Spleen (tissue), 11 donors: Measurements from ENCODE around the gene KIF6. TPM values are rescaled to one million over a fixed set of nuclear protein-coding genes. Genes with fewer than 3 reads are reported as not detected.

ENCODE experiments used
- DNase-seq: peaks from one replicate; pipeline ENCODE4 v3.0.0-alpha.2; 2020
- H3K27ac ChIP-seq, 8 donors: fragments of 200-600 bp; sonication (generic) in 7 of 8; 1 replicate in 4 of 8; 2 replicates in 4 of 8; pipeline versions ENCODE4 v1.5.0 to v1.8.0; 2016 to 2021; ENCODE audit warnings: inconsistent platforms in 4 of 8, mild to moderate bottlenecking in 4 of 8, moderate library complexity in 1 of 8
- H3K27me3 ChIP-seq, 7 donors: fragments of 200-600 bp; sonication (generic) in 6 of 7; replicated peaks in 1 of 7; 1 replicate in 4 of 7; 2 replicates in 3 of 7; pipeline versions ENCODE4 v1.5.0 to v1.8.0; 2016 to 2021; ENCODE audit warnings: inconsistent platforms in 3 of 7, mild to moderate bottlenecking in 1 of 7
- H3K36me3 ChIP-seq, 6 donors: fragments of 200-600 bp; sonication (generic) in 5 of 6; 1 replicate in 4 of 6; 2 replicates in 2 of 6; pipeline versions ENCODE4 v1.5.0 to v1.8.0; 2016 to 2021; ENCODE audit warnings: inconsistent platforms in 2 of 6
- H3K4me1 ChIP-seq, 6 donors: fragments of 200-600 bp; sonication (generic) in 5 of 6; 1 replicate in 3 of 6; 2 replicates in 3 of 6; pipeline versions ENCODE4 v1.5.0 to v1.8.0; 2016 to 2021; ENCODE audit warnings: inconsistent platforms in 3 of 6
- H3K4me3 ChIP-seq, 8 donors: fragments of 200-600 bp; sonication (generic) in 7 of 8; 1 replicate in 4 of 8; 2 replicates in 4 of 8; pipeline versions ENCODE4 v1.5.0 to v1.8.0; 2016 to 2021; ENCODE audit warnings: inconsistent platforms in 4 of 8, mild to moderate bottlenecking in 4 of 8, moderate library complexity in 2 of 8
- H3K9me3 ChIP-seq, 8 donors: fragments of 200-600 bp; sonication (generic) in 7 of 8; 1 replicate in 4 of 8; 2 replicates in 4 of 8; pipeline versions ENCODE4 v1.5.0 to v1.8.0; 2016 to 2021; ENCODE audit warnings: inconsistent platforms in 4 of 8
- POLR2A ChIP-seq, 3 donors: fragments of 450-650 bp; IDR thresholded peaks; one replicate each; pipeline ENCODE4 v1.5.1; 2017; ENCODE audit warnings: antibody characterized with exemption in 3 of 3, mild to moderate bottlenecking in 1 of 3
- POLR2AphosphoS5 ChIP-seq, 3 donors: sonication (generic); formaldehyde crosslinking; IDR thresholded peaks; one replicate each; pipeline ENCODE4 v1.5.1; 2017; ENCODE audit warnings: antibody characterized with exemption in 3 of 3
- WGBS, 5 donors: extraction: QIAGEN DNeasy Blood & Tissue Kit in 3 of 5; methylation state at CpG; one replicate each; pipeline versions ENCODE4 v1.1.5 to v1.1.7; 2013 to 2018; 5-methylcytosine and 5-hydroxymethylcytosine counted together
- intact Hi-C: fragments of 100-400 bp; cut with DNase I; formaldehyde crosslinking; loops from one replicate; pipeline ENCODE4 v1.15.0; 2023; ENCODE audit warnings: low total_unique reads
- polyA plus RNA-seq, 3 donors: library from polyadenylated mRNA; stranded (reverse); fragments of 200-250 nt; gene quantifications; one replicate each; pipeline ENCODE4 v1.2.1, GENCODE V29; 2013
- total RNA-seq, 7 donors: library from RNA; depleted of rRNA in 3 of 7; stranded (reverse); fragments of >200 nt in 3 of 7; fragmentation: NEBNext Ultra II Directional in 4 of 7; extraction: Animal tissue kit (Norgen Biotek cat#: 25700) in 4 of 7; gene quantifications; one replicate each; pipeline versions ENCODE4 v1.1.0 to v1.2.1, GENCODE V29; 2016 to 2021
- TF ChIP-seq, protein P1 (sequence below), 11 experiments: fragments of 200-600 bp in 7 of 11; fragments of 450-650 bp in 4 of 11; sonication (generic) in 4 of 11; IDR thresholded peaks in 8 of 11; conservative IDR thresholded peaks in 3 of 11; 1 replicate in 7 of 11; 2 replicates in 4 of 11; pipeline versions ENCODE4 v1.4.0 to v1.8.0; 2016 to 2021; ENCODE audit warnings: antibody characterized with exemption in 11 of 11, inconsistent platforms in 4 of 11, mild to moderate bottlenecking in 1 of 11
- donor health status: healthy with polysubstance abuse.
- donor health status: DM: no; HTN: no; CAD: no; lungs with moderate emphysema.
- donor health status: DM: no; HTN: no; CAD: no.
- donor health status: Bipolar disorder and iron deficiency.
- donor health status: healthy.
- donor health status: DM: no; HTN: no; CAD: no.
- donor health status: DM: yes; HTN: yes; CAD: no.

The KIF6 gene
- total and polyA plus RNA-seq, 10 donors: 0.10 to 0.75 (median 0.24) TPM; not detected in 3

- H3K4me1 ChIP-seq: no peaks in the 10 kb centered on the region
- no peak overlapping the region for H3K27ac ChIP-seq
- WGBS, 5 donors: 58 to 94% (median 75%) methylated on average over 3 of the region's 3 CpGs
- no peak for DNase-seq
- no peak overlapping the region for H3K4me3 ChIP-seq
- no peaks in the 10 kb centered on the region for H3K9me3 ChIP-seq
- TF ChIP-seq POLR2AphosphoS5 (IDR thresholded peaks at IDR 0.05): no peak
- TF ChIP-seq, protein P1, sequence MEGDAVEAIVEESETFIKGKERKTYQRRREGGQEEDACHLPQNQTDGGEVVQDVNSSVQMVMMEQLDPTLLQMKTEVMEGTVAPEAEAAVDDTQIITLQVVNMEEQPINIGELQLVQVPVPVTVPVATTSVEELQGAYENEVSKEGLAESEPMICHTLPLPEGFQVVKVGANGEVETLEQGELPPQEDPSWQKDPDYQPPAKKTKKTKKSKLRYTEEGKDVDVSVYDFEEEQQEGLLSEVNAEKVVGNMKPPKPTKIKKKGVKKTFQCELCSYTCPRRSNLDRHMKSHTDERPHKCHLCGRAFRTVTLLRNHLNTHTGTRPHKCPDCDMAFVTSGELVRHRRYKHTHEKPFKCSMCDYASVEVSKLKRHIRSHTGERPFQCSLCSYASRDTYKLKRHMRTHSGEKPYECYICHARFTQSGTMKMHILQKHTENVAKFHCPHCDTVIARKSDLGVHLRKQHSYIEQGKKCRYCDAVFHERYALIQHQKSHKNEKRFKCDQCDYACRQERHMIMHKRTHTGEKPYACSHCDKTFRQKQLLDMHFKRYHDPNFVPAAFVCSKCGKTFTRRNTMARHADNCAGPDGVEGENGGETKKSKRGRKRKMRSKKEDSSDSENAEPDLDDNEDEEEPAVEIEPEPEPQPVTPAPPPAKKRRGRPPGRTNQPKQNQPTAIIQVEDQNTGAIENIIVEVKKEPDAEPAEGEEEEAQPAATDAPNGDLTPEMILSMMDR (IDR thresholded peaks at IDR 0.05 in 8 of 11, conservative IDR thresholded peaks at IDR 0.05 in 3 of 11): no peak
- TF ChIP-seq POLR2A (IDR thresholded peaks at IDR 0.05): no peak
- H3K27me3 ChIP-seq: peaks cover 0 to 4% (median 0%) of the 10 kb centered on the region in 7 donors
- intact Hi-C loops: no loop called here
- H3K36me3 ChIP-seq: no peaks in the 10 kb centered on the region
Observed at GRCh38 chr6:39389484-39389767, 335.8 kb downstream of the KIF6 start.

DNA sequence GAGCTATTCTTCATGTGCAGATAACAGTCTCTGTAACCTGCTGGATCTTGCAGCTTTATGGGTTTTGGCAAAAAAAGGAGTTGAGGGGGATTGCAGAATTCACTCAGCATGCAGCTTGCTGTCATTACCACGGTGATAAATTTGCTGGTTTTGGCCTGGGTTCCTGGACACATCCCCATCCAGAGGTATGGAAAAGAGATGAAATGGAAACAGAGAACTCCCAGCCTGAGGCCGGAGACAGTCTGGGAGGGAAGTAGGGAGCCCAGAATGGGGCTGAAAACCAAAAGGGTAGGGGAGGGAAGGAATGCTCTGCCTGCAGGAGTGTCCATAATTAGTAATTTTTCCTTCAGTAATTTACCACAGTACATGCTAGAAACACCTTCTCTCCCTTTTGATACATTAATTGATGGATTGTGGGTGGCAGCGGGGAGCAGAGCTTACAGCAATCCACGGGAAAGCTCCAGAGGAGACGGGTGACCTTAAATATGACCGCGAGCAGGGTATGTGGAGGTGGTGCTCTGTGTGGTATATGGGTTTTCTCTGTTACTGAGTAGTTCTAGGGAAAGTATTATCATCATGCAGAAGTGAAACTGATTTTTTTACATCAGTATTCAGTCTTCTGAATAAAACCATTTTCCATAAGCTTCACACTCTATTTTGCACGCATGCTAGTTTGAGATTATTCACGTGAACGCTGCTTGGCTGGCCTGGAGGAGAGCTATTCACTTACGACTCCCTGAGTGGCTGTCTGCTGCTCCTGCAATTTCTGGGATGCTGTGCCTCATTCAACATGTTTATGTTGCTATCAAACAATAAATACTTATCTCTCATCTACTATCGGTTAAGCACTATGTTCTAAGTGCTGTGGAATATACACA, 336.4 kb downstream of the KIF6 start:
- H3K4me3 ChIP-seq: no peak overlapping the region
- DNase-seq: no peak
- H3K36me3 ChIP-seq: no peaks in the 10 kb centered on the region
- TF ChIP-seq, protein P1 (IDR thresholded peaks at IDR 0.05 in 8 of 11, conservative IDR thresholded peaks at IDR 0.05 in 3 of 11): no peak
- H3K27me3 ChIP-seq: peaks cover 0 to 4% (median 0%) of the 10 kb centered on the region in 7 donors
- H3K27ac ChIP-seq: no peak overlapping the region
- no peaks in the 10 kb centered on the region for H3K9me3 ChIP-seq
- WGBS, 5 donors: 71 to 87% (median 75%) methylated on average over 12 of the region's 12 CpGs
- intact Hi-C loops: no loop called here
- H3K4me1 ChIP-seq: no peaks in the 10 kb centered on the region

DNA sequence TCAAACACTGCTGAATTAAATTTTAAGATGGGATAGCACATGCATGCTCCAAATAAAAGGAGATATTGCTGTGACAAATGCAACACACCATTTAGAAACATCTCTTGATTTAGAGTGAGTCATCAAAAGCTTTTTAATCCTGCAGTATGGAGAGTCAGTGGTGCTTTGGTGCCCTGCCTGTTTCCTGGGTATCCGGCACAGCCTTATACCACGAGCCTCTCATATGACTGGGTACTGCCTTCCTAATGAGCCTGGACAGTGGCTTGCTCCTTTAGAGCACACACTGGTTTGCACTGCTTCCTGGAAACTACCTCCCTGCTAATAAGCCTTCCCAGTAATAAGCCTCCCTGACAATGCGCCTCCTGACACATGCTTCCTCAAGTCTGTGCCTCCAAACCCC, 337.4 kb downstream of the KIF6 start:
- no peak for DNase-seq
- WGBS, 5 donors: 80 to 97% (median 87%) methylated on average over 3 of the region's 3 CpGs
- TF ChIP-seq, protein P1 (IDR thresholded peaks at IDR 0.05 in 8 of 11, conservative IDR thresholded peaks at IDR 0.05 in 3 of 11): no peak
- TF ChIP-seq POLR2AphosphoS5 (IDR thresholded peaks at IDR 0.05): no peak
- no peak for TF ChIP-seq POLR2A (IDR thresholded peaks at IDR 0.05)

DNA sequence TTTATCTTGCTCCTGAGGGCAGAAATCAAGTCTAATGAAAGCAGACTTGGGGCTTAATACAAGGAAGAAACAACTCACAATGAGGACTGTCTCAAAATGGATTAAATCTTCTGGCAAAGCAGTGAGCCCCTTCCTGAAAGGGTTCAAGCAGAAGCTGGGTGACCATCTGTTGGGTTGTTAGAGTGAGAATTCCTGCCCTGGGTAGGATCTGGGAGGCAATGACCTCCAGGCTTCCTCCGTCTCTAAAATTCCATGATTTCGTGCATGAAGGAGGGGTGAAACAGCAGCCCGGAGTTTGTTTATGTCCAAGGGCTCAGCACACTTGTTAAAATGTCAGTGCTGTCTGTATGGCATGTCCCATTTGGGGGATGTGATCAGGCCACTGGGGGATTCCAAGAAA, 338.7 kb downstream of the KIF6 start:
- peaks cover 0 to 4% (median 0%) of the 10 kb centered on the region in 7 donors for H3K27me3 ChIP-seq
- WGBS, 5 donors: 61 to 92% (median 67%) methylated on average over 3 of the region's 3 CpGs
- H3K36me3 ChIP-seq: no peaks in the 10 kb centered on the region
- intact Hi-C loops: no loop called here
- no peak overlapping the region for H3K4me3 ChIP-seq
- no peaks in the 10 kb centered on the region for H3K4me1 ChIP-seq
- TF ChIP-seq, protein P1 (IDR thresholded peaks at IDR 0.05 in 8 of 11, conservative IDR thresholded peaks at IDR 0.05 in 3 of 11): no peak
- TF ChIP-seq POLR2AphosphoS5 (IDR thresholded peaks at IDR 0.05) (no peak), POLR2A (IDR thresholded peaks at IDR 0.05) (no peak)
- H3K27ac ChIP-seq: no peak overlapping the region
- no peak for DNase-seq
- no peaks in the 10 kb centered on the region for H3K9me3 ChIP-seq

More for the DNA sequence above, 337.4 kb downstream of the KIF6 start:
- Histone ChIP-seq H3K4me3 (no peak overlapping the region), H3K4me1 (no peaks in the 10 kb centered on the region), H3K36me3 (no peaks in the 10 kb centered on the region), H3K9me3 (no peaks in the 10 kb centered on the region), H3K27me3 (peaks cover 0 to 4% (median 0%) of the 10 kb centered on the region in 7 donors), H3K27ac (no peak overlapping the region)
- intact Hi-C loops: no loop called here
